AG09319 (cell line): Measurements from ENCODE around the gene PLS3.

Source experiments
- DNase-seq: peaks from one replicate; pipeline ENCODE4 v3.0.0-alpha.2; 2010; ENCODE audit warnings: low read depth; ENCODE audit errors: extremely low read depth
- TF ChIP-seq, protein P1 (sequence below): IDR thresholded peaks from 2 replicates; pipeline ENCODE4 v1.5.1; 2011; ENCODE audit warnings: low read depth, mild to moderate bottlenecking, inconsistent platforms, low read length, moderate library complexity

The PLS3 gene

DNA sequence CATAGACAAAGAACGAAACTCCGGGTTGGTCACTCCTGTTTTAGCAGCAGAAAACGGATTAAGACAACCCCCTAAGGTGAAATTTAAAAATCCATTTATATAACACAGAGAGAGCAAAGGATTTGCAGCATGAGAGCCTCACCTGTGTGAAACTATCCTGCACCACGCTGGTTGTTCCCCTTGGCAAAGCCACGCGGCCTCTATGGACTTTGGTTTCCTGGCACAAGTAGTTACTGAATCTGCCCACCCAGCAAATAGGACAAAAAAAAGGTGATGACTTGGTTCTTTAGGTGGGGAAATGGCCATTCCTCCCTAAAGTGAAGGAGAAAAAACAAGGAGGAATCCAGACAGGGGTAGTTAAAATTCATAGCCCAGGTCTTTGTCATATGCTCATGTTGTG, 133.1 kb downstream of the PLS3 start:
- TF ChIP-seq, protein P1, sequence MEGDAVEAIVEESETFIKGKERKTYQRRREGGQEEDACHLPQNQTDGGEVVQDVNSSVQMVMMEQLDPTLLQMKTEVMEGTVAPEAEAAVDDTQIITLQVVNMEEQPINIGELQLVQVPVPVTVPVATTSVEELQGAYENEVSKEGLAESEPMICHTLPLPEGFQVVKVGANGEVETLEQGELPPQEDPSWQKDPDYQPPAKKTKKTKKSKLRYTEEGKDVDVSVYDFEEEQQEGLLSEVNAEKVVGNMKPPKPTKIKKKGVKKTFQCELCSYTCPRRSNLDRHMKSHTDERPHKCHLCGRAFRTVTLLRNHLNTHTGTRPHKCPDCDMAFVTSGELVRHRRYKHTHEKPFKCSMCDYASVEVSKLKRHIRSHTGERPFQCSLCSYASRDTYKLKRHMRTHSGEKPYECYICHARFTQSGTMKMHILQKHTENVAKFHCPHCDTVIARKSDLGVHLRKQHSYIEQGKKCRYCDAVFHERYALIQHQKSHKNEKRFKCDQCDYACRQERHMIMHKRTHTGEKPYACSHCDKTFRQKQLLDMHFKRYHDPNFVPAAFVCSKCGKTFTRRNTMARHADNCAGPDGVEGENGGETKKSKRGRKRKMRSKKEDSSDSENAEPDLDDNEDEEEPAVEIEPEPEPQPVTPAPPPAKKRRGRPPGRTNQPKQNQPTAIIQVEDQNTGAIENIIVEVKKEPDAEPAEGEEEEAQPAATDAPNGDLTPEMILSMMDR, result no peak
- no peak for DNase-seq

DNA sequence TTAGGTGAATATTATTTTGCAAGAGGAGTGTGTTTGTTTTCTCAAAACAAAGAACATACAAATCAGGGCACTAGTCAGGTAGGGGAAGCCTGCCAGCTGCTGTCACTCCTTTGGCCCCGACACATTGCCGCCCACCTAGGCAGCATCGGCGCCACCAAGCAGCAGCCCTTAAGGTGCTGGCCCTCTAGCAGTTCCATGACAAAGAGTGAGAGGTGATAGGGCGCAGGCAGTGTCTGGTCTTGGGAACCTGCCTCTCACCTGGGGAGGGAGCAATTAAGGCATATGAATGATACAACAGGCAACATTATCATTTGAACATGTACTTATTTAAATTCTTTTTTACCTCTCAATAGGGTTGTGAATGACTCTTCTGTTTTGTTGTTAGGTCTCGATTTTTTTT, 135.1 kb downstream of the PLS3 start:
- TF ChIP-seq, protein P1, result no peak
- no peak for DNase-seq

DNA sequence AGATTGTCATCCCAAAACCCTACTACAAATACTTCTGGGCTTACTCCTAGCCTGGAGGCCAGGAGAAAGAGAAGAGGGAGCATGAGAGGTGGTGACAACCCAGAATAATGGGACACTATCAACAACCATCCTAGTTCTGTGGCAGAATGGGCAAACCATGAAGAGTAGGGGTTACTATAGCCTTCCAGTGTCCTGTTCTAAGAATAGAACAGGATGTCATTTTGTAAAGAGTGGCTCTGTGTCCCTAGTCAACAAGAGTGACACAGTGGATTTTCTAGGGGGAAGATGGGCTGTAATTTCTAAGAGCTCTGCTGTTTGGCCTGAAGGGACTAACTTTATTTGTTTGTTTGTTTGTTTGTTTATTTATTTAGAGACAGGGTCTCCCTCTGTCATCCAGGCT, 136.0 kb downstream of the PLS3 start:
- TF ChIP-seq, protein P1, result no peak
- DNase-seq, result no peak

DNA sequence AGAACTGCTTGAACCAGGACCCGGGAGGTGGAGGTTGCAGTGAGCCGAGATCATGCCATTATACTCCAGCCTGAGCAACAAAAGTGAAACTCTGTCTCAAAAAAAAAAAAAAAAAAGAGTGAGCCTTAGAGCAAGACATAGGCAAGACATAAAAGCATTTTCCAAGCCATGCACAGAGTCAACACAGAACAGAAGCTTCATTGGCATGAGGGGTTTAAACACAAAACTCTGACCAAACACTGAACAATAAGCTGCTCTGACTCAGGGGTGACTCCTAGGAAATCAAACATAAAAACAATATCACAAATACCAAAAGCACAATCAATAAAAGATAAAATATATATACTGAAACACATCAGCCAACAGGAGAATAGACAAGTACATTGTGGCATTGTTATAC, 136.8 kb downstream of the PLS3 start:
- DNase-seq, result no peak
- TF ChIP-seq, protein P1, result no peak
